Activated naive CD4-positive, alpha-beta T cell treated with anti-CD3 and anti-CD28 coated beads, Interleukin-2, amount 50 U/mL, for 24 hours (primary cell): ENCODE data around the gene PLCG2.

ENCODE experiments used
- H3K27ac Mint-ChIP-seq: one replicate; pipeline ENCODE4 v1.8.0; 2021; ENCODE audit warnings: mild to moderate bottlenecking, mixed read lengths
- H3K27me3 Mint-ChIP-seq: one replicate; pipeline ENCODE4 v1.8.0; 2021; ENCODE audit warnings: mixed read lengths
- H3K36me3 Mint-ChIP-seq: one replicate; pipeline ENCODE4 v1.8.0; 2021; ENCODE audit warnings: mixed read lengths
- H3K4me1 Mint-ChIP-seq: one replicate; pipeline ENCODE4 v1.8.0; 2021; ENCODE audit warnings: mixed read lengths
- H3K4me3 Mint-ChIP-seq: one replicate; pipeline ENCODE4 v1.8.0; 2021; ENCODE audit warnings: mild to moderate bottlenecking, mixed read lengths
- H3K9me3 Mint-ChIP-seq: one replicate; pipeline ENCODE4 v1.8.0; 2021; ENCODE audit warnings: mixed read lengths

The PLCG2 gene

DNA sequence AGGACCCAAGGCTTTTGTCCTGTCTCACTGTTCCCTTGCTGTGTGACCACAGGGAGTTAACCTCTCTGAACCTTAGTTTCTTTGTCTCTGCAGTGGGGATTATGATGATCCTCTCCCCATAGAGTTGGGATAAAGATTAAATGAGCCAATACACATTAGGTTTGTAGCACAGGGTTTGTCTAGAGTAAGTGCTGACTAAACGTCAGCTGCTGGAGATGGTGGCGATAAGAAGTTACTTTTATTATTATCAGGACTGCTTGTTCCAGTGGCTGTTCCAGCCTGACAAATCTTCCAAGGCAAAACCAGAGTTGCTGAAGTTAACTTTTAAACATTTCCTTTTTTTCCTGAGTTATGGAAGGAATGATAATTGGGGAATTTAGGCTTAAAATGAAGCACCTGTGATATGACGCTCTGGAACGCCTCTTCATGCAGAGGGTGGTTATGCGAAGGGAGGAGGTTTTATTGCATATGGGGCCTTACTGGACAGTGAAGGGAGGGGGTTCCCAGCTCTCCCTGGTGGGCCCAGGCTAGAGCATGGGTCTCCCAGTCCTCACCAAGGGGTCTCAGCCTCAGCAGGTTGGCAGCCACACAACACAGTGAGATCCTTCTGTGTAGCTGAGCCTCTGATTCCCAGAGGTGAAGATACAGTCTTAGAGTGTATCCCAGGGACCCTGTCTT lies 35.8 kb downstream of the PLCG2 start:
- Mint-ChIP-seq H3K27ac (no peak overlapping the region), H3K36me3 (no peaks in the 10 kb centered on the region), H3K9me3 (no peaks in the 10 kb centered on the region), H3K27me3 (peaks cover 4% of the 10 kb centered on the region), H3K4me1 (peaks cover 8% of the 10 kb centered on the region), H3K4me3 (no peak overlapping the region)

DNA sequence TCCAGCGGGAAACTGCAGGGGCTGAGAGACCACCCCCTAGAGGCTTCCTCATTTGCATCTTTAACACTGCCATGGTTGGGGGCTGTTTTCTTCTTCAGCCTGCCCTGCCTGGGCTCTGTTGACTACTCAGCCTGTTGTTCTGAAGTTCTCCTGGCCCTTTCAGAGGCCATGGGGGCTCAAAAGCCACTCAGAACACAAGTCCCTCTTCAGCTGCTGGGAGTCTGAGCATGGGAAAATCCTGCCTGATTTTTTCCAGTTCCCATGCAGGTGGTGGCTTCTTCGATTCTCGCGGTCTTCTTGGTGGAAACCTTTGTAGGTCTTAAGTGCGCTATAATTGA lies 36.3 kb downstream of the PLCG2 start:
- Mint-ChIP-seq H3K27me3 (peaks cover 4% of the 10 kb centered on the region), H3K9me3 (no peaks in the 10 kb centered on the region), H3K36me3 (no peaks in the 10 kb centered on the region), H3K4me3 (no peak overlapping the region), H3K27ac (no peak overlapping the region), H3K4me1 (peaks cover 8% of the 10 kb centered on the region)

DNA sequence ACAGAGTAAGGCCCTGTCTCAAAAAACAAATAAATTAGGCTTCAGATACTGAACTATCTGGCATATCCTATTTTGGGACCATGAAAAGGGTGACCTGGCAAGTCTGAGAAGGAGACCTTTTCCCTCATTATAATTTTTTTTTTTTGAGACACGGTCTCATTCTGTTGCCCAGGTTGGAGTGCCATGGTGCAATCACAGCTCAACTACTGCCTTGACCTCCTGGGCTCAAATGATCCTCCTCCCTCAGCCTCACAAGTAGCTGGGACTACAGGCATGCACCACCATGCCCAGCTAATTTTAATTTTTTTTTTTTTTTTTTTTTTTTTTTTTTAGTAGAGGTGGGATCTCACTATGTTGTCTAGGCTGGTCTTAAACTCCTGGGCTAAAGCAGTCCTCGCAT lies 37.3 kb downstream of the PLCG2 start:
- peaks cover 6% of the 10 kb centered on the region for H3K27me3 Mint-ChIP-seq
- H3K4me1 Mint-ChIP-seq = peaks cover 8% of the 10 kb centered on the region
- H3K9me3 Mint-ChIP-seq = no peaks in the 10 kb centered on the region
- no peak overlapping the region for H3K4me3 Mint-ChIP-seq
- H3K36me3 Mint-ChIP-seq = no peaks in the 10 kb centered on the region
- H3K27ac Mint-ChIP-seq = no peak overlapping the region

DNA sequence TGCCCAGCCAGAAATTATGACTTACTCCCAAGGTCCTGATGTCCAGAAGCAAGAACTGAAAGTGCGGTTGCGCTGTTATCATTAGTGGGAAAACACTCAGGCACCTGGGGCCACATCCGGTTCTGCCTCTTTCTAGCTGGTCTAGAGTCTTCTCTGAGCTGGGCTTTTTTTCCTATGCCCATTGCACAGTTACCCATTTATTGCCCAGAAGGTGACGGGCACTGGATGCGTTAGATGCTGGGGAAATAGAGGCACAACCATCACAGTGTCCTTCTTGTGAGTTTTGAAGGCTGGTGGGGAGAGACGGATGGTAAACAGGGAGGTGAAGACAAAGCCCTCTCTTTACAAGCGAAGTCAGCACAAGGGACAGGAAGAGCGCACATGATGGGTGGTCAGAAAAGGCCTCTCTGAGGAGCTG lies 37.7 kb downstream of the PLCG2 start:
- H3K36me3 Mint-ChIP-seq = no peaks in the 10 kb centered on the region
- H3K27ac Mint-ChIP-seq = peak overlapping the region; percentile 24
- H3K27me3 Mint-ChIP-seq = peaks cover 6% of the 10 kb centered on the region
- H3K4me3 Mint-ChIP-seq = no peak overlapping the region
- peaks cover 8% of the 10 kb centered on the region for H3K4me1 Mint-ChIP-seq
- H3K9me3 Mint-ChIP-seq = no peaks in the 10 kb centered on the region

DNA sequence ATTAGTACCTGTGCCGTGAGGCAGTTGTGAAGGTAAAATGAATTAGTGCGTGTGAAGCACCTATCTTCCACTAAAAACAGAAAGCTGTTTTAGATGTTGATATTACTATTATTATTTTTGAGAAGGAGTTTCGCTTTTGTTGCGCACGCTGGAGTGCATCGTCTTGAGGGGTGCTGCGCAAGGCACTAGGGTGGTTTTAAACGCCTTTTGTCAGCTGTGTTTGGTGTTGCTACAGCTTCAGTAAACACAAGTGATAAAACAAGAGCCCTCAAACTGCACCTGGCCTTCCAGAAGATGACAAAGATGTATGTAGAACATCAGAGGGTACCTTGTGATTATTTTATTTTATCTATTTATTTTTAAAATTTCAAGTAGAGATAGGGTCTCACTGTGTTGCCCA lies 38.2 kb downstream of the PLCG2 start:
- no peak overlapping the region for H3K27ac Mint-ChIP-seq

DNA sequence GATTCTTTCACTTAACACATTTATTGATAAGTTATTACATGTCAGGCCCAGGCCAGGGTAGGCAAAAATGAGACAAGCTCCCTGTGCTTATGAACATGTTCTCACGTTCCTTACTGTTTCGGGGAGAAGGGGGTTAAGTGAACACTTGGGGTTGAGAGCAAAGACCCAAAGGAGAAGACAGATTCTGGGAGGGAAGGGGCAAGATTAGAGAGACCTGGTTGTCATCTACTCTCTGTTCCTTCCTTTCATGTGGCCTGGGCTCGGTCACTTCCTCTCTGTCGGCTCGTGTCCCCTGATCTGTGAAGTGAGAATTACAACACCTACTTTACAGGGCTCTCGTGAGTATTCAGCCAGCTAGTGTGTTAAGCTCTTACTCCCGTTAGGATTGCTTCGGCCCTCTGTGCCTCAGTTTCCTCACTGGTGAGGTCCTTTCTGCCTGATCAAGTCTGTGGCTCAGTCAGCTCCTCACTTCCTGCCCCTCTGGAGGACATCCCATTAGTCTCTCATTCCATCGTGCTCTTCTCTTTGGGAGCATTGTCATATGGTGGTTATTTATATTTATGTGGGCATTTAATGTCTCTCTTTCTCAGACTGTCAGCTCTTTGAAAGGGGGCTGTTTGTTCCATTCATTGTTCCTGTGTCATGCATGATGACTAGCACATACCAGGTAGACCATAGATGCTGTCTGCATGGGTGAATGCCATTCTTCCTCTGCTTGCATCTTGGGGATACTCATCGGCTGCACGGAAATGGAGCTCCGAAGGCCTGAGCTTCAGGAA lies 38.9 kb downstream of the PLCG2 start:
- Mint-ChIP-seq H3K36me3 (no peaks in the 10 kb centered on the region), H3K4me1 (peaks cover 8% of the 10 kb centered on the region), H3K27ac (no peak overlapping the region), H3K27me3 (peaks cover 6% of the 10 kb centered on the region), H3K9me3 (no peaks in the 10 kb centered on the region), H3K4me3 (no peak overlapping the region)

More for the DNA sequence above, 38.2 kb downstream of the PLCG2 start:
- Mint-ChIP-seq H3K27me3 (peaks cover 6% of the 10 kb centered on the region), H3K4me3 (no peak overlapping the region), H3K9me3 (no peaks in the 10 kb centered on the region), H3K4me1 (peaks cover 8% of the 10 kb centered on the region), H3K36me3 (no peaks in the 10 kb centered on the region)

DNA sequence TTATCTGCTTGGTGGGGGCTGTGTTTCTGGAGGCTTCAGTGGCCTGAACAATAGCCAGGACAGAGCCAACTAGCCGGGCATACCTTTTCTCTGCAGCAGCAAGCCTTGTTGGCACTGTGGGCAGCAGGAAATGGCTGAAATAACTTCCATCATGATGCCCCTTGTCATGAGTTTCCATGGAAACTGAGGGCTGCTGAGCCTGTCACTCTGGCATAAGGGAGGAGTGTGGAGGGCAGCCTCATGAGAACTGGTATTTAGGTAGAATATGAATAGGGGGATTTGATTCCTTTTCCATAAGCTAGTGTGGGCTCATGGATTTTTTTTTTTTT lies 39.4 kb downstream of the PLCG2 start:
- H3K4me3 Mint-ChIP-seq = no peak overlapping the region
- H3K9me3 Mint-ChIP-seq = no peaks in the 10 kb centered on the region
- no peak overlapping the region for H3K27ac Mint-ChIP-seq
- no peaks in the 10 kb centered on the region for H3K36me3 Mint-ChIP-seq
- H3K4me1 Mint-ChIP-seq = peaks cover 8% of the 10 kb centered on the region
- peaks cover 6% of the 10 kb centered on the region for H3K27me3 Mint-ChIP-seq

DNA sequence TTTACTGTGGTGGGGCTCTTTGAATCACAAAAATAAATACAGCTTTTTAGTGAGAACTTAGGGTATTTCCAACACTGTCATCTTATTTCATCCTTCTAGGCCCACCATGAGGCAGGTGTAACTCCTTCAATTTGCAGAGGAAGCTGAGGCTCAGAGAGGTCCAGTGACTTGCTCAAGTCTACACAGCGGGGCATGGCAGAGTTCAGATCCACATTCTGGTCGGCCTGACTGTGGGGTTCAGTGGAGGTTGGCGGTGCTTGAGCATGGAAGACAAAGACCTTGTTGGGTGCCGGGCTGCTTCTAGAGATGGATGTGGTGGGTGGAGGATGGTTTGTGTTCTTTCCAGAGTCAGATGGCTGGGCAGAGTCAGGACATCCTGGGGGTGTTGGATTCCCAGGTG lies 39.8 kb downstream of the PLCG2 start:
- no peaks in the 10 kb centered on the region for H3K9me3 Mint-ChIP-seq
- peaks cover 4% of the 10 kb centered on the region for H3K27me3 Mint-ChIP-seq
- no peak overlapping the region for H3K27ac Mint-ChIP-seq
- no peaks in the 10 kb centered on the region for H3K36me3 Mint-ChIP-seq
- H3K4me1 Mint-ChIP-seq = peaks cover 8% of the 10 kb centered on the region
- no peak overlapping the region for H3K4me3 Mint-ChIP-seq

DNA sequence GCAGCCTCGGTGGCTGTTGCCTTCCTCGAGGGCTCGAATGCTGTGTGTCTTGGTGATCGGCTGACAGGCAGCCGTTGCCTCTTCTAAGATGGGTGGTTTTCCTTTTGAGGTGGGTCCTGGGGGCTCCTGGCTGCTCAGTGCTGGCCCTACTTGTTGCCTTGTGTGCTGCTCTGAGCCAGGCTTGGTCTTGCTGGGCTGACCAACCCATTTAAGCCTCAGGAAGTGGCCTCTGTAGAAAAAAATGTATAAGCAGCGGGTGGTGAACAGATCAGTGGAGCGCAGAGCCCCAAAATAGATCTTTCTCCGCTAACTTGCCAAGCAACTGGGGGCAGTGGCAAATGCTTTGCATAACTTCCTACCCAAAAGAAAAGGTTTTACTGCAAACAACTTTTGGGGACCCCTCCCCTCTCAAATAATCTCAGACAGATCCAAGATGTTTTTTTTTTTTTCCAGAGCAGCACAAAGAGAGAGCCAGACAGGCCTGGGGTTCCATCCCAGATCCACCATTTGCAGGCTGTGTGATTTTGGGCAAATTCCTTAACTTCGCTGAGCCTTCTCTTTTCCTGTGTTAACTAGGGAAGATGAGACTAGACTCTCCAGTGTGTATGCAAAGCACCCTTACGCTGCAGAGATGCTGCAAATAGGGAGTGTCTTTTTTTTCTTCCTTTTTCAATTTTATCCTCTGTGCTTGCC lies 42.5 kb downstream of the PLCG2 start:
- peaks cover 8% of the 10 kb centered on the region for H3K27me3 Mint-ChIP-seq
- H3K4me1 Mint-ChIP-seq = peaks cover 8% of the 10 kb centered on the region
- H3K9me3 Mint-ChIP-seq = no peaks in the 10 kb centered on the region
- H3K4me3 Mint-ChIP-seq = no peak overlapping the region
- H3K27ac Mint-ChIP-seq = no peak overlapping the region
- H3K36me3 Mint-ChIP-seq = no peaks in the 10 kb centered on the region

DNA sequence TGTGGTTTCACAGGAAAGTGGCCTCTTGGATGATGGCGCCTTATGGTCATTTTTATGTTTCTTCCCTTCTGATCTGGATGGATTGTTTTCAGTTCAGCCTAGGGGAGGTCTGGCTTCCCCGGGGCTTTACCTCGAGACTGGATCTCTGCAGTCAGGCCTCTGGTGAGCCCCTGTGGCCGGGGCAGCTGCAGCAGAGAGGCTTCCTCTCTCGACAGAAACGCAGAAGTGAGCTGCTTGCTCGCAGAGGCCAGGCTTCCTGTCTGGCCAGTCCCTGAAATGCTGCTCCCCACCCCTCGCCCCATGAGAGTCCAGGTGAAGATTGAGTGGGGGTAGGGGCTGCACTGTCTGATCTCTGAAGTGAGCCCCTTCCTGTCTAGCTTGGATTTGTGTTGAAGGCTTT lies 44.0 kb downstream of the PLCG2 start:
- Mint-ChIP-seq H3K27ac (no peak overlapping the region), H3K9me3 (no peaks in the 10 kb centered on the region), H3K4me3 (no peak overlapping the region), H3K27me3 (peaks cover 8% of the 10 kb centered on the region), H3K4me1 (peaks cover 2% of the 10 kb centered on the region), H3K36me3 (no peaks in the 10 kb centered on the region)

DNA sequence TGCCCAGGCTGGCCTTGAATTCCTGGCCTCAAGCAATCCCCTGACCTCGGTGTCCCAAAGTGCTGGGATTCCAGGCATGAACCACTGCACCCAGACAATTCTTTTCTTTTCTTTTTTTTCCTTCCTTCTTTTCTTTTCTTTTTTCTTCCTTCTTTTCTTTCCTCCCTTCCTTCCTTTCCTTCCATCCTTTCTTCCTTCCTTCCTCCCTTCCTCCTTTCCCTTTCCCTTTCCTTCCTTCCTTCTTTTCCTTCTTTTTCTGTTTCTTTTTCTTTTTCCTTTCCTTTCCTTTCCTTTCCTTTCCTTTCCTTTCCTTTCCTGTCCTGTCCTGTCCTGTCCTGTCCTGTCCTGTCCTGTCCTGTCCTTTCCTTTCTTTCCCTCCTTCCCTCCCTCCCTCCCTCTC lies 44.6 kb downstream of the PLCG2 start:
- Mint-ChIP-seq H3K4me3 (no peak overlapping the region), H3K27me3 (peaks cover 8% of the 10 kb centered on the region), H3K9me3 (no peaks in the 10 kb centered on the region), H3K4me1 (no peaks in the 10 kb centered on the region), H3K36me3 (no peaks in the 10 kb centered on the region), H3K27ac (no peak overlapping the region)

DNA sequence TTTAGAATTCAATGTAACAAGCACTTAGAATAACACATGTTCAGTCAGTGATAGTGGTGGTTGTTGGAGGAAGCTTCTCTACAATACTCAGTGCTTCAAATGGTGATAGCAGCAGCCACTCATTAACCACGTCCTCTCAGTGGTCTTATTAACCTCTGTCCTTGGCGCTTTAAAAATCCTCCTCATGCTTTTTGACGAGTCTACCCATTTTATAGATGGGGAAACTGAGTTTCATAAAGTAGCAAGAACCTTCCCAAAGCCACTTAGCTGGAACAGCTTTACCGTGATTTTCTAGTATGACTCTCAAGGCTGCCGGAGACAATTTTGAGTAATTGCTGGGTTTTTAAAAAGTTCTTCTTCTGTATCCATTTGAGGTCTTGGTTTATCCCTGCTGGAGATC lies 47.4 kb downstream of the PLCG2 start:
- Mint-ChIP-seq H3K27ac (no peak overlapping the region), H3K4me1 (no peaks in the 10 kb centered on the region)

DNA sequence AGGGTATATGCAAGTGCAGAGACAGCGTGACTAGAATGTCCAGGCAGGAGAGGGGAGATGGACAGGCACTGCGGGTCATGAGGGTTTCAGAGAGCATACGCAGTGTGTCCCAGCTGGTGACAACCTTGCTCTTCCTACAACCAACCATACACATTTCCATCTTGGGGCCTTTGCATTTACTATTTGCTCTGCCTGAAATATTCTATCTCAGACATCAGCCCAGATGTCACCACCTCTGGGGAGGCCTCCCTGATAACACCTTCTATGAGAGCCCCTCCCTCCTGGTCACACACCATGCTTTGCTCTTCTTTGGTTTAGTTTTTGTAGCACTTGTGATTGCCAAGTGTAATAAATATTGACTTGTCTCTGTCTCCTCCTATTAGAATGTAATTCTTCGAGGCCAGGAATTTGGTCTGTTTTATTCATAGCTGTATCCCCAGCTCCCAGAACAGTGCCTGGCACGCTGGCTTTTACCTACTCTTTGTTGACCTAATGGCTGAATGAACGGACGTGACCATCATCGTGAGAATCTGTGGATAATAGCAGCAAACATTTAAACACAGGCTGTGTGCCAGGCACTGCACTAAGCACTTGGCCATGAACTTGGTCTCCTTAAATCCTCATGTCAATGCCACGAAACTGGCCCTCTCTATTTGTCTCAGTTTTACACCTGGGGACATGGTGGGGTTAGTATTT lies 51.9 kb downstream of the PLCG2 start:
- Mint-ChIP-seq H3K36me3 (no peaks in the 10 kb centered on the region), H3K9me3 (no peaks in the 10 kb centered on the region), H3K27me3 (peaks cover 1% of the 10 kb centered on the region), H3K27ac (no peak overlapping the region), H3K4me1 (peaks cover 11% of the 10 kb centered on the region), H3K4me3 (peak overlapping the region; percentile 11)

More for the DNA sequence above, 47.4 kb downstream of the PLCG2 start:
- Mint-ChIP-seq H3K36me3 (no peaks in the 10 kb centered on the region), H3K27me3 (peaks cover 6% of the 10 kb centered on the region), H3K4me3 (no peak overlapping the region), H3K9me3 (no peaks in the 10 kb centered on the region)

DNA sequence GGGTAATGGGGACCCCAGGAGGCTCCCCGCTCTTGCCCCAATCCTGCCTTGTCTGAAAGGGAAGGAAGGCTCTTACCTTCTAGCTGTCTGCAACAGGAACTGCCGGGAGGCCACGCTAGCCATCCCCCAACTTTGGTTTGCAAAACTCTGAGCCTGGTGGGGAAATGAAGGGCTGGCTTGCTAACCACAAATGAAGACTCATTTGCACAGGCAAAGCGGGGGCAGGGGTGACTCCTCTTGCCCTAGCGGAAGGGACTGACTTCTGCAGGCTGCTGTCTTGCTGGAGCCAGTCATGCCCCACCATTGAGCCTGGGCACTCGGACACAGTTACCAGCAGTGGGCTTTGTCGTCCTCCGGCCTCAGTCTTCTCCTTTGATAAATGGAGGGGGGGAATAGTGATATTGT lies 52.6 kb downstream of the PLCG2 start:
- no peaks in the 10 kb centered on the region for H3K36me3 Mint-ChIP-seq
- peaks cover 1% of the 10 kb centered on the region for H3K27me3 Mint-ChIP-seq
- no peak overlapping the region for H3K27ac Mint-ChIP-seq
- peak overlapping the region; percentile 39 for H3K4me3 Mint-ChIP-seq
- H3K4me1 Mint-ChIP-seq = peaks cover 11% of the 10 kb centered on the region
- H3K9me3 Mint-ChIP-seq = no peaks in the 10 kb centered on the region

DNA sequence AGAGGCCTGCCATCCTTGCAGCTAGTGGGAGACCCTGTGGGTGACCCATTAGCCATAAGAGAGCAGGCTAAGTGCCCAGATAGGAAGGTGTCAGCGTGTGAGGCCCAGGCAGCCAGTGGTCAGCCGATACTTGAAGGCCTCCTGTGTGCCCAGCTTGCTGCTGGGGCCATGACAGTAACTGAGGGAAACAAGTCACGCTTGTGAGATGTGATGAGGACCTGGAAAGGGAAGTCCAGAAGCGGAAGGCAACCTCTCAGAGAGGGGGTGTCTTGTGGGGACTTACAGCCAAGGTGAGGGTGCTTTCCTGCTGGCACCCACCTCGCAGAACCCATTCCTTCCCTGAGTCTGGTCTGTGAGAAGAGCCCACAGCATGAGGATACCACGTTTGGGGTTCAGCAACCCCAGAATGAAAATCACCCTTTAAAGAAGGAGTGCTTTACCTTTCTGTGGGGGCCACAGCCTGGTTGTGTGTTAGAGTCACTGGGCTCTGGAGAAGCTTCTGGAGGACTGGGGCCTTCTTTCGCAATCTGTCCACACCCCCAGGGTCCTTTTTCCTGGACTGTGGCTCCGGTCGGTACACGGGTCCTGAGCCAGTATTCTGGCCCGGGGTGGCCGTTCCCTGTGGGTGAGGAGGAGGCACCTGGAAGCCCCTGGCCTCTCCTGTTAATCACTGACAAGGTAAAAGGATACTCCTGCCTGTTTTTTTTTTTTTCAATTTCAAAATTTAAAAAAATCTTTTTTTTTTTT lies 53.9 kb downstream of the PLCG2 start:
- H3K4me3 Mint-ChIP-seq = no peak overlapping the region
- no peak overlapping the region for H3K27ac Mint-ChIP-seq
- peaks cover 11% of the 10 kb centered on the region for H3K4me1 Mint-ChIP-seq

More for the DNA sequence above, 53.9 kb downstream of the PLCG2 start:
- Mint-ChIP-seq H3K27me3 (peaks cover 5% of the 10 kb centered on the region), H3K36me3 (no peaks in the 10 kb centered on the region), H3K9me3 (no peaks in the 10 kb centered on the region)
